Neuronal stem cell (in vitro differentiated cells): ENCODE results near the gene CLASRP.

ENCODE experiments used
- DNase-seq: peaks from one replicate; pipeline ENCODE4 v3.0.0-alpha.2; 2013; ENCODE audit warnings: low spot score
- H2AFZ ChIP-seq: one replicate; pipeline ENCODE4 v1.6.1; 2013; ENCODE audit warnings: mild to moderate bottlenecking, low read length, inconsistent platforms
- H2AK5ac ChIP-seq: 2 replicates; pipeline ENCODE4 v1.6.1; 2013; ENCODE audit warnings: low read depth, mild to moderate bottlenecking, inconsistent platforms, low read length, moderate library complexity, mixed read lengths
- H2BK120ac ChIP-seq: 2 replicates; pipeline ENCODE4 v1.6.1; 2013; ENCODE audit warnings: low read depth, mild to moderate bottlenecking, inconsistent platforms, low read length, moderate library complexity, mixed read lengths
- H2BK12ac ChIP-seq: one replicate; pipeline ENCODE4 v1.6.1; 2013; ENCODE audit warnings: low read length, inconsistent platforms
- H2BK15ac ChIP-seq: 2 replicates; pipeline ENCODE4 v1.6.1; 2013; ENCODE audit warnings: mild to moderate bottlenecking, low read length, inconsistent platforms, mixed read lengths
- H2BK5ac ChIP-seq: one replicate; pipeline ENCODE4 v1.6.1; 2013; ENCODE audit warnings: inconsistent platforms, mild to moderate bottlenecking, low read length, moderate library complexity
- H3K14ac ChIP-seq: one replicate; pipeline ENCODE4 v1.6.1; 2013; ENCODE audit warnings: low read length, inconsistent platforms
- H3K18ac ChIP-seq: 2 replicates; pipeline ENCODE4 v1.6.1; 2013; ENCODE audit warnings: low read length, inconsistent platforms
- H3K23ac ChIP-seq: 2 replicates; pipeline ENCODE4 v1.6.1; 2013; ENCODE audit warnings: low read depth, mild to moderate bottlenecking, mixed read lengths, low read length, inconsistent platforms; ENCODE audit not compliant: poor library complexity
- H3K27ac ChIP-seq: replicated peaks from 3 replicates; pipeline ENCODE4 v1.5.1; 2013; ENCODE audit warnings: low read length, inconsistent platforms
- H3K27me3 ChIP-seq, 3 experiments: 2 replicates each; pipeline ENCODE4 v1.6.1; 2013; ENCODE audit warnings: low read length in 3 of 3, mild to moderate bottlenecking in 2 of 3, inconsistent platforms in 1 of 3, low read depth in 1 of 3, mixed read lengths in 1 of 3, moderate library complexity in 1 of 3; ENCODE audit not compliant: control insufficient read depth in 3 of 3, insufficient read depth in 3 of 3
- H3K36me3 ChIP-seq, 2 donors: replicated peaks in 1 of 2; 2 replicates each; pipeline ENCODE4 v1.6.1; 2013; ENCODE audit warnings: low read length in 2 of 2; ENCODE audit not compliant: control insufficient read depth in 2 of 2, insufficient read depth in 2 of 2
- H3K4ac ChIP-seq: 2 replicates; pipeline ENCODE4 v1.6.1; 2013; ENCODE audit warnings: inconsistent platforms, mild to moderate bottlenecking, low read length, moderate library complexity
- H3K4me1 ChIP-seq, 2 donors: 1 replicate in 1 of 2; 2 replicates in 1 of 2; pipeline ENCODE4 v1.6.1; 2013; ENCODE audit warnings: low read length in 2 of 2, low read depth in 1 of 2; ENCODE audit not compliant: control insufficient read depth in 2 of 2, insufficient read depth in 1 of 2
- H3K4me2 ChIP-seq: one replicate; pipeline ENCODE4 v1.6.1; 2013; ENCODE audit warnings: mild to moderate bottlenecking, low read length, inconsistent platforms; ENCODE audit not compliant: insufficient read depth, poor library complexity, severe bottlenecking
- H3K4me3 ChIP-seq, 2 donors: 2 replicates each; pipeline ENCODE4 v1.5.1; 2013; ENCODE audit warnings: low read length in 2 of 2, mild to moderate bottlenecking in 2 of 2, inconsistent platforms in 1 of 2, moderate library complexity in 1 of 2
- H3K79me1 ChIP-seq: one replicate; pipeline ENCODE4 v1.6.1; 2013; ENCODE audit warnings: low read depth, mild to moderate bottlenecking, inconsistent platforms, low read length, moderate library complexity
- H3K9ac ChIP-seq: one replicate; pipeline ENCODE4 v1.6.1; 2013; ENCODE audit warnings: mild to moderate bottlenecking, low read depth, low read length, inconsistent platforms; ENCODE audit not compliant: poor library complexity
- H3K9me3 ChIP-seq, 2 donors: replicated peaks in 1 of 2; 2 replicates each; pipeline versions ENCODE3 to v1.6.1; 2013; ENCODE audit warnings: low read length in 2 of 2, mild to moderate bottlenecking in 2 of 2, inconsistent platforms in 1 of 2, low read depth in 1 of 2, mixed read lengths in 1 of 2, moderate library complexity in 1 of 2; ENCODE audit not compliant: control insufficient read depth in 2 of 2, insufficient read depth in 1 of 2
- H4K8ac ChIP-seq: one replicate; pipeline ENCODE4 v1.6.1; 2013; ENCODE audit warnings: low read depth, mild to moderate bottlenecking, inconsistent platforms, low read length, moderate library complexity
- H4K91ac ChIP-seq: one replicate; pipeline ENCODE4 v1.6.1; 2013; ENCODE audit warnings: low read length, low read depth, mild to moderate bottlenecking, inconsistent platforms; ENCODE audit not compliant: poor library complexity
- WGBS, 2 donors: extraction: QIAGEN DNeasy Blood & Tissue Kit; methylation state at CpG; one replicate each; pipeline ENCODE4 v1.1.7; 2013; ENCODE audit warnings: missing lambda C conversion rate in 2 of 2, mixed read lengths in 1 of 2; ENCODE audit not compliant: insufficient read length in 2 of 2, insufficient replicate concordance in 1 of 2; ENCODE audit errors: extremely low coverage in 2 of 2; 5-methylcytosine and 5-hydroxymethylcytosine counted together

Gene CLASRP

DNA sequence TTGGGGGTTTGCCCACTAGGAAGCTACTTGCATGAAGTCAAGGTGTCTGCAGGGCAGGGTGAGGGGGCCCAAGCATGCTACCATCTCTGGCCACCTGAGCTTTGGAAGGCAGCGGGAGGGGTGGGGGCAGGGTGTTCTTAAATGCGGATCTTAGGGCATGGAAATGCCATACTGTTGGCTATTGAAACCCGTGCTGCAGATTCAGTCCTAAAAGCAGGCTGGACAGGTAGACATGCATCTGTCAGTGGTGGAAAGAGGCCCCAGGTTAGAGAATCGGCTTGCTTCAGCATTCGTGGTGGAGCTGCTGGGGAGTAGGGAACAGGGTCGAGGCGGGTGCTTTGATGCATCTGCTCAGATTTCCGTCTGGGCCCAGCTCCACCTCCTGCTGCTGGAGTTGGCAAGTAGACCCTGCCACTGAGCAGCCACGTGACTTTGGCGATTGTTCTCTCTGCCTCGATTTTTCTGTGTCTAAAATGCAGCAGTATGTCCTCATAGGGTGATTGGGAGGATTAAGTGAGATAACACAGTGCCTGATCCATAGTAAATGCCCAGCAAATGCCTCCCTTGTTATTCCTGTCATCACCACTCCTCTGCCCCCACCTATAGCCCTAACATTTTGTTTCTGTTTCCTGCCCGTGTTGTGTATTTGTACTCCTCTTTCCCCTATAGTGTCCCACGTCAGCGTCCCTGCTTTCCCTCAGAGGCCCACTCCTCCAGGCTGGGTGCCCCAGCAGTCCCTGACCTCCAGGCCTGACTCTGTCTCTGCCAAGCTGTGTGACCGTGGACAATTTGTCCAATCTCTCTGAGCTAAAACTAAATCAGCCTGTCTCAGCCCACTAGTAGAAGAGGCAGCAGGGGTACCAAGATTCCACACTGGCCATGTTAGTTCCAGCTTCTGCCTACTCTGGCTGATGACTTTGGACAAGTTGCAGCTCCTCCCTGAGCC, 59.9 kb downstream of the CLASRP start:
- no peak overlapping the region for H3K4me3 ChIP-seq
- no peak overlapping the region for H4K8ac ChIP-seq
- no peak overlapping the region for H2BK12ac ChIP-seq
- no peak overlapping the region for H3K4me2 ChIP-seq
- H3K23ac ChIP-seq, result no peak overlapping the region
- H3K4ac ChIP-seq, result no peak overlapping the region
- H3K36me3 ChIP-seq, result peaks cover 5 to 16% of the 10 kb centered on the region in 2 donors
- H2AK5ac ChIP-seq, result no peak overlapping the region
- H3K14ac ChIP-seq, result peak overlapping the region; percentile 28
- no peaks in the 10 kb centered on the region for H3K9me3 ChIP-seq
- no peak overlapping the region for H3K18ac ChIP-seq
- H3K27ac ChIP-seq, result no peak overlapping the region
- H3K9ac ChIP-seq, result no peak overlapping the region
- no peak overlapping the region for H2BK15ac ChIP-seq
- peaks cover 30 to 58% of the 10 kb centered on the region in 2 donors for H3K4me1 ChIP-seq
- WGBS, 2 donors, result no CpG with 5 or more reads among the region's 15 CpGs
- no peak overlapping the region for H2AFZ ChIP-seq
- no peak for DNase-seq
- H3K27me3 ChIP-seq, result no peaks in the 10 kb centered on the region
- no peak overlapping the region for H4K91ac ChIP-seq
- H2BK120ac ChIP-seq, result no peak overlapping the region
- peaks cover 22% of the 10 kb centered on the region for H3K79me1 ChIP-seq
- H2BK5ac ChIP-seq, result no peak overlapping the region

GRCh38 chr19:45099467-45100191, 60.8 kb downstream of the CLASRP start:
- no CpG with 5 or more reads among the region's 25 CpGs for WGBS, 2 donors
- H3K23ac ChIP-seq, result no peak overlapping the region
- H3K18ac ChIP-seq, result no peak overlapping the region
- peaks cover 24% of the 10 kb centered on the region for H3K79me1 ChIP-seq
- H3K27me3 ChIP-seq, result no peaks in the 10 kb centered on the region
- H3K4me3 ChIP-seq, result no peak overlapping the region
- no peak overlapping the region for H3K4me2 ChIP-seq
- H2BK120ac ChIP-seq, result no peak overlapping the region
- H2AK5ac ChIP-seq, result no peak overlapping the region
- peak overlapping the region; percentile 74 for H3K9ac ChIP-seq
- no peak for DNase-seq
- H2AFZ ChIP-seq, result no peak overlapping the region
- H4K8ac ChIP-seq, result no peak overlapping the region
- no peaks in the 10 kb centered on the region for H3K9me3 ChIP-seq
- H3K4ac ChIP-seq, result no peak overlapping the region
- no peak overlapping the region for H3K27ac ChIP-seq
- no peak overlapping the region for H2BK5ac ChIP-seq
- no peak overlapping the region for H2BK15ac ChIP-seq
- H4K91ac ChIP-seq, result no peak overlapping the region
- H3K4me1 ChIP-seq, result peaks cover 31 to 62% of the 10 kb centered on the region in 2 donors
- H2BK12ac ChIP-seq, result no peak overlapping the region
- peaks cover 6 to 14% of the 10 kb centered on the region in 2 donors for H3K36me3 ChIP-seq
- peak overlapping the region; percentile 28 for H3K14ac ChIP-seq

DNA sequence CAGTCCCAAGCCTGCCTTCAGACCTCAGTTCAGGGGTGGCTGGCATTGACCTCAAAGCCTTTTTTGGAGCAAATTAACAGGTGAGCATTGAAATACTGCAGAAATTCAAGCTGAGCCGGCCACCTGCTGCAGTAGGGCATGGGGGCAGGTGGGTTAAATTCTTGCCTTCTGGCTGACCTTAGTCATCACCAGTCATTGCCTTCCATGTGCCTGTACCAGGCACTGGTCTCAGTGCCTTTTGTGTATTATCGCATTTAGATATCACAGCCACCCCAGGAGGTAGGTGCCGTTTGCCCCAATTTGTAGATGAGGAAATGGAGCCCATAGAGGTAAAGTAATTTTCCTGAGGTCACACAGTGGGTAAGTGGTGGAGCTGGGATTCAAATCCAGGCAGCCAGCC, 61.4 kb downstream of the CLASRP start:
- DNase-seq, result no peak
- no peaks in the 10 kb centered on the region for H3K27me3 ChIP-seq

DNA sequence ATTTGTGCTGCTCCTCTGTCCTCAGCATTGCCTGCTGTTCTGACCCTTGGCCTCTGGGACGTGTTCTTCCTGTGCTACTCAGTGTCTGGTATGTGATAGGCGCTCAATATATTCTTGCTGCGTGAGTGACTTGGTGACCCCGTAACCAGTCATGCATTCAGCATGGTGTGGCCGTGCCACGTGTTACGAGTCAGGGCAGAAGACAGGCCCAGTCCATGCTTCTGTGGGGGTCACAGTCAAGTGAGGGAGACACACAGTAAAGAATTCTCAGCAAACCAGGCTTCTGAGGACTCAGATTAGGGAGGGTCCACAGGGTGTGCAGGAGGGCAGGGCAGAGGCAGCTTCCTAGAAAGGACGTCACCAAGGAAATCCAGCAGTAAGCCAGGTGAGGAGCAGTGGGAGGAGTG, 62.0 kb downstream of the CLASRP start:
- Histone ChIP-seq H3K36me3 (peaks cover 3 to 4% of the 10 kb centered on the region in 2 donors), H3K14ac (no peak overlapping the region), H3K4ac (no peak overlapping the region), H3K79me1 (peaks cover 31% of the 10 kb centered on the region), H2BK12ac (no peak overlapping the region), H3K27me3 (no peaks in the 10 kb centered on the region), H2AFZ (no peak overlapping the region), H4K8ac (no peak overlapping the region), H3K27ac (no peak overlapping the region), H4K91ac (no peak overlapping the region), H3K9me3 (no peaks in the 10 kb centered on the region), H2AK5ac (no peak overlapping the region), H2BK5ac (no peak overlapping the region), H3K18ac (no peak overlapping the region), H3K23ac (no peak overlapping the region), H3K4me1 (peaks cover 36 to 58% of the 10 kb centered on the region in 2 donors), H2BK120ac (no peak overlapping the region), H2BK15ac (no peak overlapping the region), H3K4me2 (no peak overlapping the region), H3K9ac (no peak overlapping the region), H3K4me3 (no peak overlapping the region)
- DNase-seq, result no peak
- WGBS, 2 donors, result no CpG with 5 or more reads among the region's 8 CpGs

More for the DNA sequence above, 61.4 kb downstream of the CLASRP start:
- no CpG with 5 or more reads among the region's 3 CpGs for WGBS, 2 donors
- no peak overlapping the region for H3K4me2 ChIP-seq
- H4K8ac ChIP-seq, result no peak overlapping the region
- H2AK5ac ChIP-seq, result no peak overlapping the region
- no peak overlapping the region for H2AFZ ChIP-seq
- no peak overlapping the region for H4K91ac ChIP-seq
- H2BK120ac ChIP-seq, result no peak overlapping the region
- H3K36me3 ChIP-seq, result peaks cover 4 to 9% of the 10 kb centered on the region in 2 donors
- no peak overlapping the region for H3K4me3 ChIP-seq
- H3K14ac ChIP-seq, result no peak overlapping the region
- H3K9ac ChIP-seq, result no peak overlapping the region
- no peak overlapping the region for H3K23ac ChIP-seq
- no peak overlapping the region for H2BK15ac ChIP-seq
- no peaks in the 10 kb centered on the region for H3K9me3 ChIP-seq
- no peak overlapping the region for H3K27ac ChIP-seq
- H3K4me1 ChIP-seq, result peaks cover 36 to 58% of the 10 kb centered on the region in 2 donors
- H2BK12ac ChIP-seq, result no peak overlapping the region
- H3K4ac ChIP-seq, result no peak overlapping the region
- H3K18ac ChIP-seq, result no peak overlapping the region
- H2BK5ac ChIP-seq, result no peak overlapping the region
- H3K79me1 ChIP-seq, result peaks cover 29% of the 10 kb centered on the region
